ENCODE measurements around the gene CRYBB1.

- TF ChIP-seq CTCF (IDR thresholded peaks at IDR 0.05) (no peak), EP300 (IDR thresholded peaks at IDR 0.05) (no peak)
Measured at GRCh38 chr22:26568207-26568706, 49.6 kb downstream of the CRYBB1 start.
